ENCODE measurements around the gene PRELID2.
"Not testable (repeated sequence)": the region's sequence is repeated elsewhere in the genome, so short reads cannot be mapped to it uniquely, and the experiment has no call there.

PRELID2 gene

DNA sequence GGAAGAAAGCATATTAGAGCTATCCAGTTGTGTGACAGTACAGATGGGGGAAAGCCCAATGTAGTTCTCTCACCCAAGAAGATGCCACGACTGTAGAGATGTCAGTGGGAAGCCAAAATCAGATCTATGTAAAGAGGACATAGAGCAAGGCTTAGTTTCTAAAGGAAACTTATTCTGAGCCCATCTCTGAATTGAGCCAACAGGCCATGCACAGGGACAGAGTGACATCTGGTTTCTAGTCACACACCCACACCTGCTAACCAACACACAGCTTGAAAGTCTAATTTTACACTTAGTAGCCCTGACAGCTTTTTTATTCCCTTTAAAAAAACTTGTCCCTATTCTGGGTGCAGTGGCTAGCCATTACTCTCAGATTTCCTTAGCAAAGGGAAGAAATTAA lies 22.3 kb downstream of the PRELID2 start:
- no peaks in the 10 kb centered on the region for H3K27me3 ChIP-seq (ENCODE audit: control insufficient read depth, insufficient read depth, low read length)

DNA sequence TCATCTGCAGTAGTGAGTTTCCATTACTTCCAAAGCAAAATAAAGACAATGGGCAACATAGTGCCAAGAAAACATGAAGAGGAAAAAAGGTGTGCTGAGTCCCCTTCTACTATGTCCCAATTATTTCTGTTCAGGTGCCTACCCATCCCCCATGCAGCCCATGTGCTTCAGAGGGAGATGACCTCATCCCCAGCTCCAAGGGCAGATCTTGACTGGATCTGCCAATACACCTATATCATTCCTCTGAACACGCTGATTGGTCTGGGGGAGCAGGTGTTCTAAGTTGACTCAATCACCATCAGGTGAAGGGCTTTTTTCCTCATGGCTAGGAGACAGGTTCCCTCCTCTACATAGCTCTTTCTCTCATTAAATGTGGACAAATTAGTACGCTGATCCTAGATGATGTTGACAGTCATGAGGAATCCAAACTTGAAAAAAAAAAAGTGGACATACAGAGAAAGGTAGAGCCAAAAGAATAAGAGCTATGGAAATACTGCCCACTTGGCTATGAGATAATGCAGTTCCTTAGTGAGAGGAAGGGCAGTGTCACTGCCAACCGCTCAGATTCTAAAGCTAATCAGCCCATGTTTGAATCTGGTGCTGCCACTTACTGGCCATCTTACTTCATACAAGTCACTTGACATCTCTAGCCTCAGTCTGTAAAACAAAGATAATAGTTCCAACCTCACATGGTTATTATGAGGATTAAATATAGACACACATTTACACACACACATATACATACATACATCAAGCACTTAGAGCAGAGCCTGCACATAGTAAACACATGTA lies 23.1 kb downstream of the PRELID2 start:
- no peaks in the 10 kb centered on the region for H3K36me3 ChIP-seq (ENCODE audit: control insufficient read depth, insufficient read depth, low read length)
- no peak overlapping the region for H3K27ac ChIP-seq (ENCODE audit: low read depth, low read length)
- no peaks in the 10 kb centered on the region for H3K9me3 ChIP-seq (ENCODE audit: control insufficient read depth, insufficient read depth, low read length)
- H3K4me3 ChIP-seq (ENCODE audit: low read depth, low read length): no peak overlapping the region
- no peaks in the 10 kb centered on the region for H3K27me3 ChIP-seq (ENCODE audit: control insufficient read depth, insufficient read depth, low read length)
- H3K9ac ChIP-seq (ENCODE audit: low read depth, low read length): no peak overlapping the region
- no peaks in the 10 kb centered on the region for H3K4me1 ChIP-seq (ENCODE audit: control insufficient read depth, insufficient read depth, low read length)

More for the DNA sequence above, 22.3 kb downstream of the PRELID2 start:
- H3K4me3 ChIP-seq (ENCODE audit: low read depth, low read length): no peak overlapping the region
- H3K27ac ChIP-seq (ENCODE audit: low read depth, low read length): no peak overlapping the region
- H3K9ac ChIP-seq (ENCODE audit: low read depth, low read length): no peak overlapping the region
- no peaks in the 10 kb centered on the region for H3K9me3 ChIP-seq (ENCODE audit: control insufficient read depth, insufficient read depth, low read length)
- H3K36me3 ChIP-seq (ENCODE audit: control insufficient read depth, insufficient read depth, low read length): no peaks in the 10 kb centered on the region
- no peaks in the 10 kb centered on the region for H3K4me1 ChIP-seq (ENCODE audit: control insufficient read depth, insufficient read depth, low read length)

DNA sequence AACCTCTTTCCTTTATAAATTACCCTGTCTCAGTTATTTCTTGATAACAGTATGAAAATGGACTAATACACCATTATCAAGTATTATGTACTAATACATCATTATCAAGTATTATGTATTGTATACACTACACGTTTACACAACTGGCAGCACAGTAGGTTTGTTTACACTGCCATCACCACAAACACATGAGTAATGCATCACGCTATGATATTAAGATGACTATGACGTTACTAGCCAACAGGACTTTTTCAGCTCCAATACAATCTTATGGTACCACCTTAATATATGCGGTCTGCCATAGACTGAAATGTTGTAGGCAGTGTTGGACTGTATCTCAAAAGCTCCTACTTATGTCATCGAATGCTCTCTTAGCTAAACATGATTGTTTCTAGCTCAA lies 28.2 kb downstream of the PRELID2 start:
- H3K27me3 ChIP-seq (ENCODE audit: control insufficient read depth, insufficient read depth, low read length): no peaks in the 10 kb centered on the region
- H3K9me3 ChIP-seq (ENCODE audit: control insufficient read depth, insufficient read depth, low read length): no peaks in the 10 kb centered on the region
- no peak overlapping the region for H3K4me3 ChIP-seq (ENCODE audit: low read depth, low read length)
- no peaks in the 10 kb centered on the region for H3K4me1 ChIP-seq (ENCODE audit: control insufficient read depth, insufficient read depth, low read length)
- H3K36me3 ChIP-seq (ENCODE audit: control insufficient read depth, insufficient read depth, low read length): no peaks in the 10 kb centered on the region
- no peak overlapping the region for H3K27ac ChIP-seq (ENCODE audit: low read depth, low read length)
- H3K9ac ChIP-seq (ENCODE audit: low read depth, low read length): no peak overlapping the region

DNA sequence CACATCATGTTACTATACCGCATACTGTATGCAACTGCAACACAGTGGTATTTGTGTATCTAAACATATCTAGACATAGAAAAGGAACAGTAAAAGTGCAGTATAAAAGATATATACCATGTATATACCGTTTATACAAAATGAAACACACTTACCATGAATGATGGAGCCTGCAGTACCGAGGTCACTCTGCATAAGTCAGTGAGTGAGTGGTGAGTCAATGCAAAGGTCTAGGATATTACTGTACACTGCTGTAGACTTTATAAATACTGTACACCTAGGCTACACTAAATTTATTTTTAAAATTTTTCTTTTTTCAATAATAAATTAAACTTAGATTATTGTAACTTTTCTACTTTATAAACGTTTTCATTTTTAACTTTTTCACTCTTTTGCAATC lies 29.3 kb downstream of the PRELID2 start:
- Histone ChIP-seq H3K36me3 (ENCODE audit: control insufficient read depth, insufficient read depth, low read length) (no peaks in the 10 kb centered on the region), H3K4me1 (ENCODE audit: control insufficient read depth, insufficient read depth, low read length) (no peaks in the 10 kb centered on the region), H3K27ac (ENCODE audit: low read depth, low read length) (no peak overlapping the region), H3K9ac (ENCODE audit: low read depth, low read length) (no peak overlapping the region), H3K4me3 (ENCODE audit: low read depth, low read length) (no peak overlapping the region), H3K27me3 (ENCODE audit: control insufficient read depth, insufficient read depth, low read length) (no peaks in the 10 kb centered on the region), H3K9me3 (ENCODE audit: control insufficient read depth, insufficient read depth, low read length) (no peaks in the 10 kb centered on the region)

DNA sequence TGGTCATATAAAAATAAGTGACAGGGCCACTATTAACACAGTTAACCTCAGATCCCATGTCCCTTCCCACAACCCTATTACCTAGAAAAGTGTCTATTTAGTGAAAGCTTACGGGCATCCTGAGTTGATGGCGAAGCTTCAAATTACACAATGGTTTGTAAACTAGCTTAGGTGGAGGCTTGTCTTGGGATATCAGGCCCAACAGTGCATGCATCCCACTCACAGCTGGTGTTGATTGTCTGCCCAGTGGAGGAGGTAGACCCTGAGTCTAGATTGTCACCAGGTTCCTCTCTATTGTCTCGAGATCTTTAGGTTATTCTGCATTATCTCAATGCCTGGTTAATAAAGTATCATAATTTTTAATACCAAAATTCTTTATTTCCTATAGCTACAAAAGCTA lies 30.4 kb downstream of the PRELID2 start:
- H3K4me3 ChIP-seq (ENCODE audit: low read depth, low read length): no peak overlapping the region
- no peak overlapping the region for H3K27ac ChIP-seq (ENCODE audit: low read depth, low read length)
- no peaks in the 10 kb centered on the region for H3K9me3 ChIP-seq (ENCODE audit: control insufficient read depth, insufficient read depth, low read length)
- H3K27me3 ChIP-seq (ENCODE audit: control insufficient read depth, insufficient read depth, low read length): no peaks in the 10 kb centered on the region
- no peaks in the 10 kb centered on the region for H3K36me3 ChIP-seq (ENCODE audit: control insufficient read depth, insufficient read depth, low read length)
- H3K9ac ChIP-seq (ENCODE audit: low read depth, low read length): no peak overlapping the region
- H3K4me1 ChIP-seq (ENCODE audit: control insufficient read depth, insufficient read depth, low read length): no peaks in the 10 kb centered on the region

DNA sequence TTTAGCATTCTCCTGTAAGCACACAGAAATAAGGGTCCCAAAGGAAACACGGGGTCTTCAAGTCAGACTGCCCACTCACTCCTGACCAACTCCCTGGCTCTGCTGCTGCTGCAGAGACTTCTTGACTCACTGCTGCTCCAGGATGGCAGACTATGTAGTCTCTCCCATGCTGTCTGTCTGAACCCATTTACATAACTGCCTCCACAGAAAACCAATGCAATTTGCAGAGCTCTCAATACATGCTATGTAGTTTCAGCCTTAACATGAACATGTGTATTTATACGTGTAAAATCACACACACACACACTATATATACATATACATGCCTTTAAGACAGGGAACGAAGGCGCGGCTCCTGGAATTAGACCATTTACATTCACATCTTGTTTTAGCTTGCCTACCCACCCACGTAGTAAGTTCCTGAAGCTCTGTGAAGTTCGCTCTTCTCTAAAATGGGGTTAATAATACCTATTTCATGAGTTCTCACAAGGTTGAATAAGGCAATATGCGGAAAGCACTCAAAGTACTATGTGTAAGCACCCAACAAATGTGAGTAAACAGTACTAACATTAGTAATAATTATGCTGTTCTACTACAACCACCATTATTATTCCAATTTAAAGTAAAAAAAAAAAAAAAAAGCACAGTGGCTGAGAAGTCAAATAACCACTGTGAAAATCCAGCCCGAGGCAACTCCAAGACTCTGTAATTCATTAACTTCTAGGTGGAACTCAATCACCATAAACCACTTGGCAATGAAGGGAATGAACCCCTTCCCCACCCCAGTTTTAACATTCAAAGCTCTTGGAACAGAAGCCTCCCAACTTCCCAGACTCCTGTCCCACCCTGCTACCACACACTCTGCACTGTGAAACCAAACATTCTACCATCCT lies 31.8 kb downstream of the PRELID2 start:
- Histone ChIP-seq H3K4me3 (ENCODE audit: low read depth, low read length) (no peak overlapping the region), H3K27ac (ENCODE audit: low read depth, low read length) (no peak overlapping the region), H3K27me3 (ENCODE audit: control insufficient read depth, insufficient read depth, low read length) (no peaks in the 10 kb centered on the region), H3K9me3 (ENCODE audit: control insufficient read depth, insufficient read depth, low read length) (no peaks in the 10 kb centered on the region), H3K36me3 (ENCODE audit: control insufficient read depth, insufficient read depth, low read length) (no peaks in the 10 kb centered on the region), H3K4me1 (ENCODE audit: control insufficient read depth, insufficient read depth, low read length) (no peaks in the 10 kb centered on the region), H3K9ac (ENCODE audit: low read depth, low read length) (no peak overlapping the region)

DNA sequence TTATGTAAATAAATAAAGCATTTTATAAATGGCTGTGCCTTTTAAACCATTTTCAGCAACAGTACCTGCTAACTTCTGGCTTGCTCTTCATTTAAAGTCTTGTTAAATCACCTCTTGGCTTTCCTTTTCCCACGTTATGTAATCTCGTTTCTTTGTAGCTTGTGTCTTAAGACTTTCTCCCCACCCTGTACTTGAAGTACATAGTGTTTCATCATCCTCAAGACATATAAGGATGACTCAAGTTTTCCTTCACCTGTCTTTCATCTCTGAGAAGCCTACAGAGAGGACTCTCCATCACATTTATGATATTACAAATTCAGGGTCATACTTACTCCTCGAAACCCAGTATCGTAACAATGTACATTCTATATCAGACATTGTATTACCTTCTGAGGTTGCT lies 33.9 kb downstream of the PRELID2 start:
- Histone ChIP-seq H3K27ac (ENCODE audit: low read depth, low read length) (no peak overlapping the region), H3K9ac (ENCODE audit: low read depth, low read length) (no peak overlapping the region), H3K36me3 (ENCODE audit: control insufficient read depth, insufficient read depth, low read length) (no peaks in the 10 kb centered on the region), H3K9me3 (ENCODE audit: control insufficient read depth, insufficient read depth, low read length) (no peaks in the 10 kb centered on the region), H3K27me3 (ENCODE audit: control insufficient read depth, insufficient read depth, low read length) (no peaks in the 10 kb centered on the region), H3K4me1 (ENCODE audit: control insufficient read depth, insufficient read depth, low read length) (no peaks in the 10 kb centered on the region), H3K4me3 (ENCODE audit: low read depth, low read length) (no peak overlapping the region)

DNA sequence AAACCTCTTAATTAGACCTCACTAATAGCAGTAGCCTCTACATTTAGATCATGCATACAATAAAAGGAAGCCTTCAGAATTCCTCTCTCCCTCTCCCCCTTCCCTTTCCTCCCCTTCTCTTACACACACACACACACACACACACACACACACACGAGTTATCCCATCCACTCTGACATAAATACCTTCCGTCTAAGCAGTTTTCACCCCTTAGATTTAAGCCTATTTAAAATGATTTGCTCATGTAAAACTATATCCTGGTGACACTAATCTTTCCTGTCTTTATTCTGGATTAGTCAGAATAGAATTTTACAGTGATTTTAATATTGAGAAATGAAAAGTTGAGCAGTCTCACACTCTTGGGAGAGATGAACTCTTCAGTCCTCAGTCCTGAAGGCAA lies 35.0 kb downstream of the PRELID2 start:
- H3K4me3 ChIP-seq (ENCODE audit: low read depth, low read length): no peak overlapping the region
- no peaks in the 10 kb centered on the region for H3K36me3 ChIP-seq (ENCODE audit: control insufficient read depth, insufficient read depth, low read length)
- H3K9ac ChIP-seq (ENCODE audit: low read depth, low read length): no peak overlapping the region
- no peaks in the 10 kb centered on the region for H3K4me1 ChIP-seq (ENCODE audit: control insufficient read depth, insufficient read depth, low read length)
- no peaks in the 10 kb centered on the region for H3K27me3 ChIP-seq (ENCODE audit: control insufficient read depth, insufficient read depth, low read length)
- H3K9me3 ChIP-seq (ENCODE audit: control insufficient read depth, insufficient read depth, low read length): no peaks in the 10 kb centered on the region
- H3K27ac ChIP-seq (ENCODE audit: low read depth, low read length): no peak overlapping the region

DNA sequence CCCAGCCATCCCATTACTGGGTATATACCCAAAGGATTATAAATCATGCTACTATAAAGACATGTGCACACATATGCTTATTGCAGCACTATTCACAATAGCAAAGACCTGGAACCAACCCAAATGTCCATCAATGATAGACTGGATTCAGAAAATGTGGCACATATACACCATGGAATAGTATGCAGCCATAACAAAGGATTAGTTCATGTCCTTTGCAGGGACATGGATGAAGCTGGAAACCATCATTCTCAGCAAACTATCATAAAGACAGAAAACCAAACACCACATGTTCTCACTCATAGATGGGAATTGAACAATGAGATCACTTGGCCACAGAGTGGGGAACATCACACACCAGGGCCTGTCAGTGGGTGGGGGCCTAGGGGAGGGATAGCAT lies 36.6 kb downstream of the PRELID2 start:
- H3K27me3 ChIP-seq (ENCODE audit: control insufficient read depth, insufficient read depth, low read length); H3K27ac ChIP-seq (ENCODE audit: low read depth, low read length); H3K4me1 ChIP-seq (ENCODE audit: control insufficient read depth, insufficient read depth, low read length); H3K4me3 ChIP-seq (ENCODE audit: low read depth, low read length); H3K36me3 ChIP-seq (ENCODE audit: control insufficient read depth, insufficient read depth, low read length); H3K9me3 ChIP-seq (ENCODE audit: control insufficient read depth, insufficient read depth, low read length); H3K9ac ChIP-seq (ENCODE audit: low read depth, low read length): not testable (repeated sequence)

DNA sequence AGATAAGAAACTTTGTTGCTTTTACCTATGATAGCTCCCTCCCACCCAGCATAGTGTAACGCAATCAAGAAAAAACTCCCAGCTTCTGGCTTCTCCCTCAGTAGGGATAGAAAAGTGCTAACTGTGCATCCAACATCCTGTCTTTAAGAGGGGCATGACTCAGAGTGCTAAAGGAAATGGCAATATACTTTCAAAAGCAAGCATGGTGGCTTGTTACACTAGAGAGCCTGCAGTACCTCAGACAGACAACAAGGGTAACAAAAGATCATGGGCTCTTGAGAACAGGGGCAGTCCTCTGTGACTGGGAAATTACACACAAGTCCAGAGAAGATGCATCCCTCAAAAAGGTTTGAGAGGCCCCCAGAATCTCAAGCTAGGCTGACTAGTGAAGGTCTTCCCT lies 37.8 kb downstream of the PRELID2 start:
- Histone ChIP-seq H3K36me3 (ENCODE audit: control insufficient read depth, insufficient read depth, low read length) (no peaks in the 10 kb centered on the region), H3K4me1 (ENCODE audit: control insufficient read depth, insufficient read depth, low read length) (peaks cover 3% of the 10 kb centered on the region; the same call in 1 of the 2 replicates), H3K9ac (ENCODE audit: low read depth, low read length) (no peak overlapping the region), H3K27ac (ENCODE audit: low read depth, low read length) (no peak overlapping the region), H3K27me3 (ENCODE audit: control insufficient read depth, insufficient read depth, low read length) (no peaks in the 10 kb centered on the region), H3K9me3 (ENCODE audit: control insufficient read depth, insufficient read depth, low read length) (no peaks in the 10 kb centered on the region), H3K4me3 (ENCODE audit: low read depth, low read length) (no peak overlapping the region)

DNA sequence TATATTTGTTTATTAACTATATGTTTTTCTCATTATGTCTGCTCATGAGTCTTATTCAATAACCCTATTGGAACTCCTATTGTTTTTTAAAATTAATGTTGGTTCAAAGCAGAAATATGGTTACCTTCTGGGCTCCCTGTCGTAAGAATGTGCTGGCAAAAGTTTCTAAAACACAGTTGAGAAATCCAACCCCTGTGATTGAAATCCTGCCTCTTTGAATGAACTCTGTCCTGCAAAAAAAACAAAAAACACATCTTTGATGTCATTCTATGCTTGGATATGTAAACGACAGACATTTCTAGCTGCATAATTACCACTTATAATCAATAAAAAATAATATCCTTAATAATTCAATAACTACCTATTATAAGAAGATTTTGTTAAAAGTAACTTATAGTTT lies 38.8 kb downstream of the PRELID2 start:
- no peak overlapping the region for H3K4me3 ChIP-seq (ENCODE audit: low read depth, low read length)
- no peaks in the 10 kb centered on the region for H3K36me3 ChIP-seq (ENCODE audit: control insufficient read depth, insufficient read depth, low read length)
- H3K9ac ChIP-seq (ENCODE audit: low read depth, low read length): no peak overlapping the region
- H3K27ac ChIP-seq (ENCODE audit: low read depth, low read length): no peak overlapping the region
- H3K9me3 ChIP-seq (ENCODE audit: control insufficient read depth, insufficient read depth, low read length): no peaks in the 10 kb centered on the region
- H3K4me1 ChIP-seq (ENCODE audit: control insufficient read depth, insufficient read depth, low read length): peaks cover 3% of the 10 kb centered on the region; the same call in 1 of the 2 replicates
- no peaks in the 10 kb centered on the region for H3K27me3 ChIP-seq (ENCODE audit: control insufficient read depth, insufficient read depth, low read length)

Measured in HUES48 (cell line).